H1 (cell line): ENCODE results near the gene ISCA2. TPM values are rescaled to one million over a fixed set of nuclear protein-coding genes. Genes with fewer than 3 reads are reported as not detected.

Source experiments
- NRF1 ChIP-seq: IDR thresholded peaks from 2 replicates; pipeline ENCODE4 v1.6.1; 2011; ENCODE audit warnings: mild to moderate bottlenecking, low read depth, low read length, improper control_type of control experiment
- TCF12 ChIP-seq: IDR thresholded peaks from 2 replicates; pipeline ENCODE4 v1.6.1; 2011; ENCODE audit warnings: low read depth, mild to moderate bottlenecking, low read length
- polyA plus RNA-seq, 7 experiments: library from polyadenylated mRNA; depleted of rRNA in 3 of 7; stranded (reverse) in 5 of 7; unstranded in 2 of 7; fragments of >200 nt in 5 of 7; fragments of 200-250 nt in 2 of 7; gene quantifications; 1 replicate in 5 of 7; 2 replicates in 1 of 7; 4 replicates in 1 of 7; pipeline versions ENCODE4 v1.2.1 to v1.2.3, GENCODE V29; 2011 to 2013; ENCODE audit warnings: missing spikeins in 2 of 7, mixed read lengths in 2 of 7
- total RNA-seq: library from RNA; stranded (reverse); fragmentation: NEBNext Ultra II Directional; extraction: Animal tissue kit (Norgen Biotek cat#: 25700); gene quantifications from 2 replicates; pipeline ENCODE4 v1.2.1, GENCODE V29; 2021

The ISCA2 gene
- total and polyA plus RNA-seq, 2 of the 8 experiments (the other 6 are each of a cell fraction or from before 2014, with no cell fraction given), result 43.5 to 78.6 TPM

GRCh38 chr14:74480046-74480445 lies 13.5 kb upstream of the ISCA2 start (continued):
- TF ChIP-seq NRF1, result no peak
- no peak for TF ChIP-seq TCF12
